Suprapubic skin (tissue), 4 donors: ENCODE data around the gene CALM3.

Experiments used
- EP300 ChIP-seq: sonication (generic); formaldehyde crosslinking; IDR thresholded peaks from one replicate; pipeline ENCODE4 v1.6.1; 2017; ENCODE audit warnings: antibody characterized with exemption
- POLR2A ChIP-seq, 2 donors: fragments of 450-650 bp; IDR thresholded peaks; one replicate each; pipeline ENCODE4 v1.6.1; 2017; ENCODE audit warnings: antibody characterized with exemption in 2 of 2, mild to moderate bottlenecking in 2 of 2, moderate library complexity in 2 of 2
- POLR2AphosphoS5 ChIP-seq, 3 donors: sonication (generic); formaldehyde crosslinking; IDR thresholded peaks; one replicate each; pipeline ENCODE4 v1.6.1; 2017; ENCODE audit warnings: antibody characterized with exemption in 3 of 3
- TF ChIP-seq, protein P1 (sequence below), 2 donors: fragments of 200-600 bp in 1 of 2; fragments of 450-650 bp in 1 of 2; sonication (generic) in 1 of 2; IDR thresholded peaks; one replicate each; pipeline ENCODE4 v1.5.1; 2016 to 2019; ENCODE audit warnings: antibody characterized with exemption in 2 of 2, mild to moderate bottlenecking in 1 of 2, moderate library complexity in 1 of 2

DNA sequence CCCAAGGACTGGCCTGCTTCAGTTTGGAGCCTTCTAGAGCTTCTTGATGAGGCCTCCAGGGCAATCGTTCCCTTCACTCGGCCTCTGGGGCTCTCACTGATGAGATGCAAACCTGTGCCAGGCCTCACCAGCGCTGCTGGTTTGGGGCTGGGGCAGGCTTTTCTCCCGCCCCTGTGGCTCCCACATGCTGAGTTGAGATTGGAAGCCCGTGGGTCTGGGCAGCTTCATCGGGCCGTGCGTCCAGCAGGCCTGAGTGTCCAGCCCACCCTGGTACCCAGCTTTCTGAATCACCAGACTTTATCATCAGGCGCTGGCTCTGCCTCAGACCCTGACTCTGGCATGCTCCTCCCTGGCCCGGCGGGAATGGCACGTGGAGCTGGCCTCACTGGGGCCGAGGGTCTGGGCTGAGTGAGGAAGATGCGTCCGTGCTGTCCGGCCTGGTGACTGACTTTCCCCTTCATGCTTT is 4.3 kb downstream of the CALM3 start:
- TF ChIP-seq, protein P1, sequence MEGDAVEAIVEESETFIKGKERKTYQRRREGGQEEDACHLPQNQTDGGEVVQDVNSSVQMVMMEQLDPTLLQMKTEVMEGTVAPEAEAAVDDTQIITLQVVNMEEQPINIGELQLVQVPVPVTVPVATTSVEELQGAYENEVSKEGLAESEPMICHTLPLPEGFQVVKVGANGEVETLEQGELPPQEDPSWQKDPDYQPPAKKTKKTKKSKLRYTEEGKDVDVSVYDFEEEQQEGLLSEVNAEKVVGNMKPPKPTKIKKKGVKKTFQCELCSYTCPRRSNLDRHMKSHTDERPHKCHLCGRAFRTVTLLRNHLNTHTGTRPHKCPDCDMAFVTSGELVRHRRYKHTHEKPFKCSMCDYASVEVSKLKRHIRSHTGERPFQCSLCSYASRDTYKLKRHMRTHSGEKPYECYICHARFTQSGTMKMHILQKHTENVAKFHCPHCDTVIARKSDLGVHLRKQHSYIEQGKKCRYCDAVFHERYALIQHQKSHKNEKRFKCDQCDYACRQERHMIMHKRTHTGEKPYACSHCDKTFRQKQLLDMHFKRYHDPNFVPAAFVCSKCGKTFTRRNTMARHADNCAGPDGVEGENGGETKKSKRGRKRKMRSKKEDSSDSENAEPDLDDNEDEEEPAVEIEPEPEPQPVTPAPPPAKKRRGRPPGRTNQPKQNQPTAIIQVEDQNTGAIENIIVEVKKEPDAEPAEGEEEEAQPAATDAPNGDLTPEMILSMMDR (IDR thresholded peaks at IDR 0.05) = no peak
- no peak for TF ChIP-seq POLR2A (IDR thresholded peaks at IDR 0.05)
- TF ChIP-seq POLR2AphosphoS5 (IDR thresholded peaks at IDR 0.05) = no peak
- no peak for TF ChIP-seq EP300
